ENCODE measurements around the gene CBARP. TPM values are rescaled to one million over a fixed set of nuclear protein-coding genes. Genes with fewer than 3 reads are reported as not detected.

The CBARP gene
- total and polyA plus RNA-seq, 2 of the 13 experiments (the other 11 are each of a cell fraction or from before 2014, with no cell fraction given): 1.2 to 1.4 TPM

- TF ChIP-seq FOXA1 (IDR thresholded peaks at IDR 0.05) (no peak), FOXA1 (CRISPR knock-in tag; IDR thresholded peaks at IDR 0.05) (peak; percentile 88), ARID2 (CRISPR knock-in tag; IDR thresholded peaks at IDR 0.05; ENCODE audit: borderline replicate concordance) (no peak), FOXO4 (CRISPR knock-in tag; conservative IDR thresholded peaks at IDR 0.05) (no peak), ZNF431 (CRISPR knock-in tag; IDR thresholded peaks at IDR 0.05; ENCODE audit: borderline replicate concordance, low read depth) (no peak), ZNF597 (CRISPR knock-in tag; IDR thresholded peaks at IDR 0.05) (no peak), SCMH1 (CRISPR knock-in tag; IDR thresholded peaks at IDR 0.05; ENCODE audit: borderline replicate concordance) (no peak), CENPX (CRISPR knock-in tag; IDR thresholded peaks at IDR 0.05) (no peak), ZNF891 (CRISPR knock-in tag; IDR thresholded peaks at IDR 0.05) (no peak), ZNF629 (CRISPR knock-in tag; conservative IDR thresholded peaks at IDR 0.05) (no peak), HOXA3 (CRISPR knock-in tag; IDR thresholded peaks at IDR 0.05) (peak; percentile 82), ZNF646 (CRISPR knock-in tag; IDR thresholded peaks at IDR 0.05) (no peak), ZNF616 (CRISPR knock-in tag; IDR thresholded peaks at IDR 0.05; ENCODE audit: low read depth) (no peak; the same call in 1 of the 2 replicates), ZNF569 (CRISPR knock-in tag; IDR thresholded peaks at IDR 0.05; ENCODE audit: borderline replicate concordance) (no peak), KAT2B (IDR thresholded peaks at IDR 0.05; ENCODE audit: borderline replicate concordance, low read depth, low read length) (no peak), ZNF484 (CRISPR knock-in tag; IDR thresholded peaks at IDR 0.05; ENCODE audit: borderline replicate concordance, low read depth) (no peak), MXD4 (CRISPR knock-in tag; IDR thresholded peaks at IDR 0.05) (peak; percentile 38; the same call in 1 of the 2 replicates), ZNF432 (CRISPR knock-in tag; IDR thresholded peaks at IDR 0.05; ENCODE audit: borderline replicate concordance) (no peak), ATAD3A (CRISPR knock-in tag; IDR thresholded peaks at IDR 0.05) (no peak), NR2F6 (IDR thresholded peaks at IDR 0.05) (peak; percentile 92), NR2F6 (CRISPR knock-in tag; IDR thresholded peaks at IDR 0.05) (peak; percentile 97), ZEB1 (IDR thresholded peaks at IDR 0.05; ENCODE audit: insufficient replicate concordance, low read depth) (no peak)
Observed at GRCh38 chr19:1205114-1206099, 32.4 kb downstream of the CBARP start, which contains the start of gene STK11 (continued).
